HEK293 (cell line): ENCODE results near the gene CCNG2.

ENCODE experiments used
- BCL11B ChIP-seq: fragments of 450-650 bp; formaldehyde crosslinking; IDR thresholded peaks from 2 replicates; pipeline ENCODE4 v1.5.1; 2016; ENCODE audit warnings: low read depth, missing biosample characterization, missing genetic modification characterization
- GLI4 ChIP-seq: fragments of 450-650 bp; formaldehyde crosslinking; IDR thresholded peaks from 2 replicates; pipeline ENCODE4 v1.5.1; 2016; ENCODE audit warnings: missing biosample characterization, missing genetic modification characterization
- MEIS1 ChIP-seq: sonication (generic); formaldehyde crosslinking; IDR thresholded peaks from 2 replicates; pipeline ENCODE4 v1.8.1; 2022; ENCODE audit warnings: missing genetic modification reagents, mild to moderate bottlenecking, borderline replicate concordance
- MYNN ChIP-seq: fragments of 450-650 bp; formaldehyde crosslinking; IDR thresholded peaks from 2 replicates; pipeline ENCODE4 v1.5.1; 2016; ENCODE audit warnings: missing biosample characterization, missing genetic modification characterization, borderline replicate concordance
- REPIN1 ChIP-seq: fragments of 450-650 bp; formaldehyde crosslinking; IDR thresholded peaks from 2 replicates; pipeline ENCODE4 v1.5.1; 2017; ENCODE audit warnings: missing biosample characterization, missing genetic modification characterization, low read depth
- ZNF10 ChIP-seq: fragments of 450-650 bp; formaldehyde crosslinking; IDR thresholded peaks from 2 replicates; pipeline ENCODE4 v1.5.1; 2017; ENCODE audit warnings: missing biosample characterization, missing genetic modification characterization
- ZNF157 ChIP-seq: fragments of 450-650 bp; formaldehyde crosslinking; IDR thresholded peaks from 2 replicates; pipeline ENCODE4 v1.5.1; 2016; ENCODE audit warnings: missing biosample characterization, missing genetic modification characterization
- ZNF175 ChIP-seq: fragments of 450-650 bp; formaldehyde crosslinking; IDR thresholded peaks from 2 replicates; pipeline ENCODE4 v1.5.1; 2016; ENCODE audit warnings: missing biosample characterization, missing genetic modification characterization
- ZNF184 ChIP-seq: fragments of 450-650 bp; IDR thresholded peaks from 2 replicates; pipeline ENCODE4 v1.5.1; 2018; ENCODE audit warnings: missing biosample characterization, mild to moderate bottlenecking, missing genetic modification characterization
- ZNF2 ChIP-seq: fragments of 450-650 bp; formaldehyde crosslinking; IDR thresholded peaks from 2 replicates; pipeline ENCODE4 v1.5.1; 2016; ENCODE audit warnings: missing biosample characterization, missing genetic modification characterization
- ZNF214 ChIP-seq: fragments of 450-650 bp; formaldehyde crosslinking; IDR thresholded peaks from 2 replicates; pipeline ENCODE4 v1.5.1; 2017; ENCODE audit warnings: missing biosample characterization, mild to moderate bottlenecking, missing genetic modification characterization, borderline replicate concordance
- ZNF221 ChIP-seq: fragments of 450-650 bp; formaldehyde crosslinking; IDR thresholded peaks from 2 replicates; pipeline ENCODE4 v1.5.1; 2017; ENCODE audit warnings: missing biosample characterization, missing genetic modification characterization, borderline replicate concordance
- ZNF24 ChIP-seq: fragments of 450-650 bp; formaldehyde crosslinking; IDR thresholded peaks from 2 replicates; pipeline ENCODE4 v1.5.1; 2016; ENCODE audit warnings: missing biosample characterization, missing genetic modification characterization
- ZNF311 ChIP-seq: fragments of 450-650 bp; formaldehyde crosslinking; IDR thresholded peaks from 2 replicates; pipeline ENCODE4 v1.5.1; 2017; ENCODE audit warnings: missing biosample characterization, missing genetic modification characterization, borderline replicate concordance
- ZNF366 ChIP-seq: fragments of 450-650 bp; formaldehyde crosslinking; conservative IDR thresholded peaks from 2 replicates; pipeline ENCODE4 v1.5.1; 2016; ENCODE audit warnings: missing biosample characterization, missing genetic modification characterization
- ZNF391 ChIP-seq: fragments of 450-650 bp; formaldehyde crosslinking; IDR thresholded peaks from 2 replicates; pipeline ENCODE4 v1.5.1; 2016; ENCODE audit warnings: low read depth, missing biosample characterization, missing genetic modification characterization, borderline replicate concordance
- ZNF398 ChIP-seq: fragments of 450-650 bp; formaldehyde crosslinking; IDR thresholded peaks from 2 replicates; pipeline ENCODE4 v1.5.1; 2017; ENCODE audit warnings: missing biosample characterization, missing genetic modification characterization
- ZNF404 ChIP-seq: fragments of 450-650 bp; formaldehyde crosslinking; IDR thresholded peaks from 2 replicates; pipeline ENCODE4 v1.5.1; 2017; ENCODE audit warnings: missing biosample characterization, missing genetic modification characterization
- ZNF488 ChIP-seq: fragments of 450-650 bp; formaldehyde crosslinking; IDR thresholded peaks from 2 replicates; pipeline ENCODE4 v1.5.1; 2016; ENCODE audit warnings: missing biosample characterization, missing genetic modification characterization
- ZNF558 ChIP-seq: fragments of 450-650 bp; formaldehyde crosslinking; IDR thresholded peaks from 2 replicates; pipeline ENCODE4 v1.5.1; 2016; ENCODE audit warnings: missing biosample characterization, missing genetic modification characterization
- ZNF654 ChIP-seq: fragments of 450-650 bp; formaldehyde crosslinking; IDR thresholded peaks from 2 replicates; pipeline ENCODE4 v1.5.1; 2016; ENCODE audit warnings: low read depth, missing biosample characterization, missing genetic modification characterization
- ZNF677 ChIP-seq: fragments of 450-650 bp; IDR thresholded peaks from 2 replicates; pipeline ENCODE4 v1.5.0; 2018; ENCODE audit warnings: missing biosample characterization, mild to moderate bottlenecking, missing genetic modification characterization, moderate library complexity
- ZNF692 ChIP-seq: fragments of 450-650 bp; formaldehyde crosslinking; IDR thresholded peaks from 2 replicates; pipeline ENCODE4 v1.5.1; 2016; ENCODE audit warnings: missing biosample characterization, missing genetic modification characterization
- ZNF707 ChIP-seq: fragments of 450-650 bp; formaldehyde crosslinking; IDR thresholded peaks from 2 replicates; pipeline ENCODE4 v1.5.1; 2016; ENCODE audit warnings: missing biosample characterization, missing genetic modification characterization
- ZNF768 ChIP-seq: fragments of 450-650 bp; formaldehyde crosslinking; IDR thresholded peaks from 2 replicates; pipeline ENCODE4 v1.5.1; 2018; ENCODE audit warnings: missing biosample characterization, mild to moderate bottlenecking, missing genetic modification characterization
- ZNF776 ChIP-seq: fragments of 450-650 bp; formaldehyde crosslinking; IDR thresholded peaks from 2 replicates; pipeline ENCODE4 v1.5.0; 2017; ENCODE audit warnings: missing biosample characterization, missing genetic modification characterization, borderline replicate concordance
- ZNF785 ChIP-seq: fragments of 450-650 bp; formaldehyde crosslinking; IDR thresholded peaks from 2 replicates; pipeline ENCODE4 v1.5.1; 2016; ENCODE audit warnings: missing biosample characterization, missing genetic modification characterization
- ZSCAN18 ChIP-seq: fragments of 450-650 bp; formaldehyde crosslinking; IDR thresholded peaks from 2 replicates; pipeline ENCODE4 v1.5.1; 2016; ENCODE audit warnings: missing biosample characterization, missing genetic modification characterization
- TF ChIP-seq, protein P1 (sequence below): IDR thresholded peaks from 2 replicates; pipeline ENCODE4 v1.6.1; 2011; ENCODE audit warnings: mild to moderate bottlenecking, low read depth, low read length, borderline replicate concordance
- TF ChIP-seq, protein P2 (sequence below): fragments of 450-650 bp; formaldehyde crosslinking; IDR thresholded peaks from 2 replicates; pipeline ENCODE4 v1.5.1; 2016; ENCODE audit warnings: missing biosample characterization, missing genetic modification characterization

The CCNG2 gene

DNA sequence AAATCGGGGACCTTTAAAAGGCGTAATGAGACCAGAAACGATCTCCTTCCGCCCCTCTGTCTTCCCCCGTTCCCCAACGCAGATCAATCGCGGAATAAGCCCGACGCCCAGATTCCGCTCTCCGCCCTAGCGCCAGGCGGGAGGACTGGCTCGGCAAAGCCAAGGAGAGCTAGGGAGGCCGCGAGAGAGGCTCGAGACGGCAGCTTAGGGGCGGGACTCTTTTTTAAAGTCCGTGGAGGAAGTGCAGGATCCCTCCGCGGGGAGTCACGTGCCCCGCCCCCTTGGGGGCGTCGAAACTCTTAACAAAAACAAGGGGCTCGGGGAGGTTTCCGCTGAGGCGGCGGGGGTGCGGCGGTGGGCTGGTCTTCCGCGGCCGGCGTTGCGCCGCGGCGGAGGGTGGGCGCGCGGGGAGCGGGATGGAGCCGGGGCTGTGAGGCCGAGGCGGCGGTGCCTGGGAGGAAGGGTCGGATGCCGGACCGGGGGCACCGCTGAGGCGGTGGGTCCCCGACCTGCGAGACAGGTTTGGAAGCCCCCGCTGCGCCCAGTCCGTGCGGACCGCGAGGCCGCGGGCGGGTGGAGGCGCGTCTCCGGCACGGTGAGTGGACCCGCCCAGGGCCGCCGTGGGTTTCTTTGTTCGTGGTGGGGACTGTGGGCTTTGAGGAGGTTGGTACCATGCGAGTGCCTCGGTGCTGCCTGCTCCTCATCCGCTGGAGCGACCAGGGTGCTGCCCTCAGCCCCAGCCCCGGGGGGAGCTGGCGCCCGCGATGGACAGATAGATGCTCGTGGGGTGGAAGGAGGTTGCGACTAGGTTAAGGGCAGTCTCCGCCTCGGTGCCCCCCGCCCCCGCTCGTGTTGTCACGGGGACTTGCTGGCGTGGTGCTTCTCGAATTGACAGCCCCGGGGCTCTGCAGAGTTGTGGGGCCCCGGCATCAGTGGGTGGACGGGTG, at the start of gene CCNG2 (continued):
- peak; percentile 89; the same call in 1 of the 2 replicates for TF ChIP-seq ZNF2 (tag by site-specific recombination)
- no peak for TF ChIP-seq ZNF768 (tag by site-specific recombination)
- TF ChIP-seq, protein P1, sequence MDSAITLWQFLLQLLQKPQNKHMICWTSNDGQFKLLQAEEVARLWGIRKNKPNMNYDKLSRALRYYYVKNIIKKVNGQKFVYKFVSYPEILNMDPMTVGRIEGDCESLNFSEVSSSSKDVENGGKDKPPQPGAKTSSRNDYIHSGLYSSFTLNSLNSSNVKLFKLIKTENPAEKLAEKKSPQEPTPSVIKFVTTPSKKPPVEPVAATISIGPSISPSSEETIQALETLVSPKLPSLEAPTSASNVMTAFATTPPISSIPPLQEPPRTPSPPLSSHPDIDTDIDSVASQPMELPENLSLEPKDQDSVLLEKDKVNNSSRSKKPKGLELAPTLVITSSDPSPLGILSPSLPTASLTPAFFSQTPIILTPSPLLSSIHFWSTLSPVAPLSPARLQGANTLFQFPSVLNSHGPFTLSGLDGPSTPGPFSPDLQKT: peak; percentile 47; the same call in 1 of the 2 replicates
- TF ChIP-seq REPIN1 (tag by site-specific recombination): 0 out of 2 replicates have a peak, but pooled peaks have one; percentile 58
- no peak for TF ChIP-seq ZNF776 (tag by site-specific recombination)
- peak; percentile 73 for TF ChIP-seq ZNF692 (tag by site-specific recombination)
- TF ChIP-seq ZNF558: peak; percentile 80
- no peak for TF ChIP-seq MEIS1 (CRISPR knock-in tag)
- TF ChIP-seq GLI4 (tag by site-specific recombination): no peak
- TF ChIP-seq ZNF311 (tag by site-specific recombination): no peak
- no peak; the same call in 1 of the 2 replicates for TF ChIP-seq ZNF10
- TF ChIP-seq, protein P2, sequence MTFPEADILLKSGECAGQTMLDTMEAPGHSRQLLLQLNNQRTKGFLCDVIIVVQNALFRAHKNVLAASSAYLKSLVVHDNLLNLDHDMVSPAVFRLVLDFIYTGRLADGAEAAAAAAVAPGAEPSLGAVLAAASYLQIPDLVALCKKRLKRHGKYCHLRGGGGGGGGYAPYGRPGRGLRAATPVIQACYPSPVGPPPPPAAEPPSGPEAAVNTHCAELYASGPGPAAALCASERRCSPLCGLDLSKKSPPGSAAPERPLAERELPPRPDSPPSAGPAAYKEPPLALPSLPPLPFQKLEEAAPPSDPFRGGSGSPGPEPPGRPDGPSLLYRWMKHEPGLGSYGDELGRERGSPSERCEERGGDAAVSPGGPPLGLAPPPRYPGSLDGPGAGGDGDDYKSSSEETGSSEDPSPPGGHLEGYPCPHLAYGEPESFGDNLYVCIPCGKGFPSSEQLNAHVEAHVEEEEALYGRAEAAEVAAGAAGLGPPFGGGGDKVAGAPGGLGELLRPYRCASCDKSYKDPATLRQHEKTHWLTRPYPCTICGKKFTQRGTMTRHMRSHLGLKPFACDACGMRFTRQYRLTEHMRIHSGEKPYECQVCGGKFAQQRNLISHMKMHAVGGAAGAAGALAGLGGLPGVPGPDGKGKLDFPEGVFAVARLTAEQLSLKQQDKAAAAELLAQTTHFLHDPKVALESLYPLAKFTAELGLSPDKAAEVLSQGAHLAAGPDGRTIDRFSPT (tag by site-specific recombination): peak; percentile 12; the same call in 1 of the 2 replicates
- TF ChIP-seq ZNF677 (tag by site-specific recombination): no peak
- TF ChIP-seq ZNF214 (tag by site-specific recombination): no peak
- TF ChIP-seq BCL11B (tag by site-specific recombination): no peak
- TF ChIP-seq ZNF785 (tag by site-specific recombination): no peak; the same call in 1 of the 2 replicates
- TF ChIP-seq ZNF488 (tag by site-specific recombination): 0 out of 2 replicates have a peak, but pooled peaks have one; percentile 40
- no peak for TF ChIP-seq ZNF175 (tag by site-specific recombination)
- peak; percentile 83; the same call in 1 of the 2 replicates for TF ChIP-seq ZNF24 (tag by site-specific recombination)
- peak; percentile 83 for TF ChIP-seq MYNN (tag by site-specific recombination)
- TF ChIP-seq ZNF391: peak; percentile 87
- TF ChIP-seq ZSCAN18 (tag by site-specific recombination): peak; percentile 28; the same call in 1 of the 2 replicates
- no peak for TF ChIP-seq ZNF221 (tag by site-specific recombination)
- peak; percentile 73 for TF ChIP-seq ZNF366 (tag by site-specific recombination)
- no peak for TF ChIP-seq ZNF707 (tag by site-specific recombination)
- TF ChIP-seq ZNF157 (tag by site-specific recombination): no peak
- TF ChIP-seq ZNF404 (tag by site-specific recombination): peak; percentile 32; the same call in 1 of the 2 replicates
- peak; percentile 56 for TF ChIP-seq ZNF398 (tag by site-specific recombination)
- TF ChIP-seq ZNF184 (tag by site-specific recombination): no peak; the same call in 1 of the 2 replicates
- TF ChIP-seq ZNF654: no peak
